ELR (cell line): ENCODE data around the gene FOXE1.

Source experiments
- DNase-seq: peaks from one replicate; pipeline ENCODE4 v3.0.0-alpha.2; 2015; ENCODE audit warnings: low read depth

Gene FOXE1

GRCh38 chr9:97866848-97867247, 13.8 kb downstream of the FOXE1 start:
- no peak for DNase-seq

DNA sequence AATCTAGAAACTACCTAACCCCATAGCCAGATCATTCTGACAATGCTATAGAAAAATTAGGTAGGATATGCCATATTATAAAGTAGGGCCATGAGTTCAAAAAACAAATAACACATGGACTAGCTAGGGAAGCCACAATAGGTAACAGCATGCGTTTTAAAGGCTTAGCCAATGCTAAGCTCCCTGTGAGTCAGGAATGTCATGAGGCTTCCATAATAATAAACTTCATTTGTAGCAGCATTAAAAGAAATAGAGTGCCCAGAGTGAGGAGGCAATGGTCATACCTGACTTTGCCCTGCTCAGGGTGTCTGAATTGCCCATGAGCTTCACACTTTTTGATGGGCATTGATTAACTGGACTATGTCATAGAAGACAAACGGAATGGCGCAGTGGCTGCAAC, 15.8 kb downstream of the FOXE1 start:
- no peak for DNase-seq

GRCh38 chr9:97873425-97873824, 20.4 kb downstream of the FOXE1 start:
- no peak for DNase-seq

- DNase-seq = peak; percentile 61
Measured at GRCh38 chr9:97873882-97874281, 20.9 kb downstream of the FOXE1 start.

DNA sequence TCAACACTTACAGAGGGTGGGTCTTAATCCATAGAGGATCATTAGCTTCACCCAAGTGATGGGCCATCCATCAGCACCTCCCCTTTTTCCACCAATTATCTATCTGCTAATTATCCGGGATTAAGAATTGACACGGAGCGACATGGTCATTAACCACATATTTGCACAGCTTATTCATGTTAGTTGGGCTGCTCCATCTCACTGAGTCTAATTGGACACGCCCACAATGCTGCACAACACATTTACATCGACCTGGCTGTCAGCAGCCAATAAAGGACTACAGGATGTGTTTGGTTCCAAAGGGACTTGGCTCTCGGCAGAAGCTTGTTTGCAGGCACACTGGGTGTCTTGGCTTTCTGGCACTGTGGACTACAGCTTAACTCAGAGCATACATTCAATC, 21.6 kb downstream of the FOXE1 start:
- DNase-seq = no peak

DNA sequence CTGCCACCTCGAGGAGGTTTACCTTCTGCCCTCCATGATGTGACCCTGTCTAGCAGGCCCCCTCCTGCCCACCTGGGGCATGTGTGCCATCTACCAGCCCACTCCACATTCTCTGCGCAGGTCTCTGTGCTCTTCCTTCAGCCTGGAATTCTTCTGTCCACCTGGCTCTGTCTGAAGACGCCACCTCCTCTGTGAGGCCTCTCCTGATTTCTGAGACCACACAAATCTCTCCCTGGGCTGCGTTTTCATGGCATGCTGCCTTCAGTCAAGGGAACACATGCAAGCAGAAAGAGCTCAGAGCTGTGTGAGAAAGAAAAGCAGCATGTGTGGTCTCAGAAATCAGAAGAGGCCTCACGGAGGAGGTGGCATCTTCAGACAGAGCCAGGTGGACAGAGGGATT, 22.1 kb downstream of the FOXE1 start:
- DNase-seq = no peak

- no peak for DNase-seq
Measured at GRCh38 chr9:97876061-97876460, 23.0 kb downstream of the FOXE1 start.

DNA sequence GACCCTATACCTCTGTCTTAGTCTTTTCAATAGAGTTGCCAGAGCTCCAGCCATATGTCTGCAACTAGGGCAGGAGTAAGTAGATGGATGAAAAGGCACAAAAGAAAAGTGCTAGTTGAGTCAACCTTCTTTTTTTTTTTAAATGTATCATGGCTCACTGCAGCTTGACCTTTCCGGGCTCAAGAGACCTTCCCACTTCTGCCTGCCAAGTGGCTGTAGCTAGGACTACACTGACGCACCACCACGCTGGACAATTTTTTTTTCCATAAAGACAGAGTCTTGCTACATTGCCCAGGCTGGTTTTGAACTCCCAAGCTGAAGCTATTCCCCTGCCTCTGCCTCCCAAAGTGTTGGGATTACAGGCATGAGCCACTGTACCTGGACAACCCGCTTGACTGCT, 27.3 kb downstream of the FOXE1 start:
- DNase-seq = no peak

- DNase-seq = peak; percentile 46
Measured at GRCh38 chr9:97889941-97890887, 37.2 kb downstream of the FOXE1 start.

DNA sequence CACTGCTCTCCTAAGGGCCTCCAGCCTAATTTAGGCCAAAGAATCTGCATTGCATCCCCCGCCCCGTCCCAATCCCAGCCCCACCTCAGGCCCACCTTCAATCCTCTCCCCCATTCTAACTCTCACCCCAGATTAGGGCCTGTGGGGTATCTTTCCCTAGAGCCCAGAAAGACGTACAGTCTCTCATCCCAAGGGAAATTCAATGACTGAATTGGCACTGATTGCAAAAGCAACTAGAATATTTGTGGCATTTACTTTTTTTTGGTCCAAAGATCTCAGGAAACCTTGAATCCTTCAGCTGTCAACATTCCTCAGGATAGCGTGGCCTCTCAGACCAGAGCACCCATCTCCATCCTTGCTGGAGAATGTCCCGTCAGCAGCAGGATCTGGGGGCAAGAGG, 38.7 kb downstream of the FOXE1 start:
- no peak for DNase-seq

DNA sequence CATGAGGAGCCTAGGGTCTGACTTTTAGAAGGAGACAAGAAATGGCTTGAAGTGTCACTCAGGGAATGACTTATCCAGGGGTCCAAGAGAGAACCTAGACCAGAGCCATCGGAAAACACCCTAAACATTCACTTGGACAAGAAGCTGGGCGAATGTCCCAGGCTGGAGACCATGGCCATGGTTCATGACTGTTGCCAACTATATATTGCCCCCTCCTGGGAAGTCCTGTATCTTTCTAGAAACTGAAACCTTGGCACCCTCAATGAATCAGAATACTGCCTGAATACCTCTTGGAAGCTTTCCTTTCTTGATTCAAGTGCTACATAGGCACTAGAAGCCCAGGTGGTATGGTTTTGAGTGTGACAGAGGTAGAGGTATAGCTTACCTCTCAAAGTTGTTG, 39.4 kb downstream of the FOXE1 start:
- peak; percentile 13 for DNase-seq

DNA sequence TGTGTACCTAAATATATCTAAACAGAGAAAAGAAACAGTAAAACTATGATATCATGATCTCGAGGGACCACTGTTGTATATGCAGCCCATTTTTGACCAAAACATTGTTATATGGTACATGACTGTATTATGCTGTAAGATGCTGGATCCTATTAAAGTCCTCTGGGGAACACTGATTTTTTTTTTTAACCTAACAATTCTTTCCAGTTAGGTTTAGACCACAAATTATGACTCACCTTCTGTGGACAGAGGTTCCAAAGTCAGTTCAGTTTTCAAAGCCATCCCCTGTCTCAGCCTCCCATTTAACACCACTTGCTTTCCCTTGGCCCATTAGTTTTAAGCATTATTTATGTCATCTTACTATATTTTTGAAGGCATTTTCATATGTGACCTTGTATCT, 42.2 kb downstream of the FOXE1 start:
- DNase-seq = no peak

DNA sequence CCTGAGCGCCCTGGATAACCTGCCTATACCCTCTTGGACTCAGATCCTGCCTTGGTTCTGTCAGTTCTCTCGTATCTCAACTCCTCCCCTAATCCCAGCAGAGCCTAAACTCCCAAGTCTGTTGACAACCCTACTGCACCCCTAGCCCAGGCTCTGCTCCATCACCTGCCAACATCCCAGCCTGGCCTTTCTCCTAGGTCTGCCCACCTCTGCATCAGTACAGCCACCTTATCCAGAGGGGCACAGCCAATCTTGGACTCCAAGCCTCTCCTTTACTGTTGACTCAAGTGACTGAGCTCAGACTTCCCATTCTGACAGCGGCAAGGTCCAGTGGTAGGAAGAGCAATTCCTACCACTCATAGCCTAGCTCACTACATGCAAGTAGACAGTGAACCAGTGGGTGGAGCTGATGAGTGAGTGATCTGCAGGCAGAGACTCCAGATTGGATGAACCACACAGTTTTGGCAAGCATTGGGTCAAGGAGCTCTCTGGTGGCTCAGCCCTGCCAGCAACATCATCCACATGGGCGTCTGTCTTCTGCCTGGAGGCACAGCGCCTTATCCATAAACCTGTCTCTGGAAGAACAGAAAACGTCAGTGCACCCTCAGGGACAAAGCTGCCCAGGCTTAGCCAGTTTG, 42.8 kb downstream of the FOXE1 start:
- peak; percentile 62 for DNase-seq

DNA sequence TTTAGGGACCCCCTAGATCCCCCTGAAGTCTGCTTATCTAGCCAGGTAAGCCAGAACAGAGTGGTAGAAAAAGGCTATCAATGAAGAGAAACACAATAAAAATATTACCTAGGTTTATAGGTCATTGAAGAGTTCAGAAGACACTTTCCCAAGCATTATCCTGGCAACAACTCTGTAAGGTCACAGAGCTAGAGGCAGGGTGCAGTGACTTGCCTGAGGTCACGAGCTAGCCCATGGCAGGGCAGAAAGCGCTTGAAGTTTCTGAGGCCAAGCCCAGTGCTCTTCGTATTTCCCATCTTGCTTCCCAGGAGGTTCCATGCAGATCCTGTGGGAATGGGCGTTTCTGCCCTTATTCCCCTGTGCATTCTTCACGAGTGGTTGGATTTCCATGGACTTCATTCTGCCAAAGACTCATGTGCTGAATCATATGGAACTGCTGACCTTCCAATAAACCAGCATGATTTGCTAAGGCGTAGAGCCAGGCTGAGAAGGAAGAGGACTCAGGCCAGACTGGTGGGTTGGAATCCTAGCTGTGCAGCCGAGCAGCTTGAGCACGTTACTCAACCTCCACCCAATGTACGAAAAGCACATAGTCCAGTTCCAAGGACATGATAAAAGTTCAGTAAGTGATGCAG, 47.2 kb downstream of the FOXE1 start:
- DNase-seq = no peak

- peak; percentile 69 for DNase-seq
Measured at GRCh38 chr9:97900738-97901565, 47.9 kb downstream of the FOXE1 start.

GRCh38 chr9:97903177-97903576, 50.2 kb downstream of the FOXE1 start:
- peak; percentile 12 for DNase-seq

GRCh38 chr9:97904725-97905124, 51.7 kb downstream of the FOXE1 start:
- DNase-seq = no peak

- no peak for DNase-seq
Measured at GRCh38 chr9:97905228-97905627, 52.2 kb downstream of the FOXE1 start.
